ENCODE data around the gene FAR2.
A peak's percentile ranks its signal among the peaks of the same experiment; 100 is the strongest.
"Not testable (repeated sequence)": the region's sequence is repeated elsewhere in the genome, so short reads cannot be mapped to it uniquely, and the experiment has no call there.

Gene FAR2

GRCh38 chr12:29346769-29347421, 197.8 kb downstream of the FAR2 start:
- DNase-seq = no peak

GRCh38 chr12:29350080-29350479, 201.0 kb downstream of the FAR2 start:
- DNase-seq = no peak

- DNase-seq = no peak
Measured at GRCh38 chr12:29354954-29355353, 205.9 kb downstream of the FAR2 start.

GRCh38 chr12:29365091-29365490, 216.0 kb downstream of the FAR2 start:
- no peak for DNase-seq

GRCh38 chr12:29374012-29374411, 224.9 kb downstream of the FAR2 start:
- no peak for DNase-seq

DNA sequence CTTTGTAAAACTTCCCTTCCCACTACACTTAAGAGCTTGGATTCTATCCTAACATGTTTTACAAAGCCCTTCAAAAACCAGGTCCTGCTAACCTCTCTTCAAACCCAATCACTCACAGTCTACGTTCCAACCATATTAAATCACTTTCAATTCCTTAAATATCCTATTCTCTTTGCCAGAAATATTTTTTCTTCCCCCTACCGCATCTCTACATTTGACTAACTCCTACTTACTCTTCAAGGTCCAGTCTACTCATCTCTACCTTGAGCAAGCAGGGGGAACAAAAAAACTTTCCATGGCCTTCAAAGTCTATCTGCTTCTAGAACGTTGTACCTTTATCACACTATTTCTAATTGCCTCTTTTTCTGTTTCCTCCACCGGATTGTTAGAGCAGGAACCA, 225.8 kb downstream of the FAR2 start:
- DNase-seq = no peak

GRCh38 chr12:29376118-29376517, 227.0 kb downstream of the FAR2 start:
- DNase-seq = no peak

- DNase-seq = peak; percentile 94
Measured at GRCh38 chr12:29380536-29381523, 231.8 kb downstream of the FAR2 start, which contains the start of gene ERGIC2. TSS of gene ERGIC2 (minus strand) at chr12:29381172. CDS start at chr12:29371633, 9,539 bp downstream.

GRCh38 chr12:29382251-29382650, 233.2 kb downstream of the FAR2 start:
- no peak for DNase-seq

DNA sequence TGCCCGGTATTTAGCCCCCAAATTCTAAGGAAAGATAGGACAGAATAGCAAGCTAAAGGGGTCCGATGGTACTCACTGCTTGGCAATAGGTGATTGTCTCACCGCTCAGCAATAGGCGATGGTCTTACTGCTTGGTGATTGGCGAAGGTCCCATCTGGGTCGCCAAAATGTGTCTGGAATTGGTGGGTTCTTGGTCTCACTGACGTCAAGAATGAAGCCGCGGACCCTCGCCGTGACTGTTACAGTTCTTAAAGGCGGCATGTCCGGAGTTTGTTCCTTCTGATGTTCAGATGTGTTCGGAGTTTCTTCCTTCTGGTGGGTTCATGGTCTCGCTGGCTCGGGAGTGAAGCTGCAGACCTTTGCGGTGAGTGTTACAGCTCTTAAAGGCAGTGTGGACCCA, 236.1 kb downstream of the FAR2 start:
- DNase-seq = not testable (repeated sequence)
